SK-N-SH (cell line): ENCODE results near the gene UNKL.

ENCODE experiments used
- NFIC ChIP-seq: IDR thresholded peaks from 2 replicates; pipeline ENCODE4 v1.4.0; 2012; ENCODE audit warnings: borderline replicate concordance
- TF ChIP-seq, protein P1 (sequence below): fragments of 200-600 bp; sonication (generic); IDR thresholded peaks from 2 replicates; pipeline ENCODE4 v1.6.1; 2017; ENCODE audit warnings: antibody characterized with exemption, mild to moderate bottlenecking, moderate library complexity
- TF ChIP-seq, protein P2 (sequence below): IDR thresholded peaks from 2 replicates; pipeline ENCODE4 v1.4.0; 2012; ENCODE audit warnings: low read depth

DNA sequence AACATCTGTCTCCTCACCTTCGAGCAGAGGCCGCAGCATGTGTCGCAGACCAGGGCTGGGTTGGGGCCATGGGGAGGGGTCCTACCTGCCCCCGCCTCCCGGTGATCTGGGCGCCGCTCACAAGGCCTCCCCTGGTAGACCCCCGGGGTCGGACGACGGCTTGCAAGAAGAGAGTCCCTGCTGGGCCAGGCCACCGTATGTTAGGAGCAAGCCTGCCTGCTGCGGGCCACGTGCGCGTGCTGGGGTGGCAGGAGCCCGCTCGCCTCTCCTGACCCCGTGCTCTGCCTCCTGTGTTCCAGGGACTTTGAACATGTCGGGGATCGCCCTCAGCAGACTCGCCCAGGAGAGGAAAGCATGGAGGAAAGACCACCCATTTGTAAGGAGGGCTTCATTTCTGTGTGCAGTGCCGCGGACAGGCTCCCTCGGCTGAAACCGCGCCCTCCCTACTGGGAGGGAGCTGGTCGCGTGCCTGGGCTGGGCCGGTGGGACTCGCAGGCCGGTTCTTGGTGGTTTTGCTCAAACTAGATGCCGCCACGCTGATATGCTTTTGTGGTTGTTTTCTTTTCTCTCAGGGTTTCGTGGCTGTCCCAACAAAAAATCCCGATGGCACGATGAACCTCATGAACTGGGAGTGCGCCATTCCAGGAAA is 100.7 kb downstream of the UNKL start:
- TF ChIP-seq, protein P1, sequence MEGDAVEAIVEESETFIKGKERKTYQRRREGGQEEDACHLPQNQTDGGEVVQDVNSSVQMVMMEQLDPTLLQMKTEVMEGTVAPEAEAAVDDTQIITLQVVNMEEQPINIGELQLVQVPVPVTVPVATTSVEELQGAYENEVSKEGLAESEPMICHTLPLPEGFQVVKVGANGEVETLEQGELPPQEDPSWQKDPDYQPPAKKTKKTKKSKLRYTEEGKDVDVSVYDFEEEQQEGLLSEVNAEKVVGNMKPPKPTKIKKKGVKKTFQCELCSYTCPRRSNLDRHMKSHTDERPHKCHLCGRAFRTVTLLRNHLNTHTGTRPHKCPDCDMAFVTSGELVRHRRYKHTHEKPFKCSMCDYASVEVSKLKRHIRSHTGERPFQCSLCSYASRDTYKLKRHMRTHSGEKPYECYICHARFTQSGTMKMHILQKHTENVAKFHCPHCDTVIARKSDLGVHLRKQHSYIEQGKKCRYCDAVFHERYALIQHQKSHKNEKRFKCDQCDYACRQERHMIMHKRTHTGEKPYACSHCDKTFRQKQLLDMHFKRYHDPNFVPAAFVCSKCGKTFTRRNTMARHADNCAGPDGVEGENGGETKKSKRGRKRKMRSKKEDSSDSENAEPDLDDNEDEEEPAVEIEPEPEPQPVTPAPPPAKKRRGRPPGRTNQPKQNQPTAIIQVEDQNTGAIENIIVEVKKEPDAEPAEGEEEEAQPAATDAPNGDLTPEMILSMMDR = no peak
- TF ChIP-seq, protein P2, sequence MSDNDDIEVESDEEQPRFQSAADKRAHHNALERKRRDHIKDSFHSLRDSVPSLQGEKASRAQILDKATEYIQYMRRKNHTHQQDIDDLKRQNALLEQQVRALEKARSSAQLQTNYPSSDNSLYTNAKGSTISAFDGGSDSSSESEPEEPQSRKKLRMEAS = no peak
- TF ChIP-seq NFIC = no peak
